LNCAP (cell line): Measurements from ENCODE around the gene TLNRD1.

Experiments
- TF ChIP-seq, protein P1 (sequence below): fragments of 450-650 bp; IDR thresholded peaks from 2 replicates; pipeline ENCODE4 v1.5.1; 2017; ENCODE audit warnings: mild to moderate bottlenecking

Gene TLNRD1

DNA sequence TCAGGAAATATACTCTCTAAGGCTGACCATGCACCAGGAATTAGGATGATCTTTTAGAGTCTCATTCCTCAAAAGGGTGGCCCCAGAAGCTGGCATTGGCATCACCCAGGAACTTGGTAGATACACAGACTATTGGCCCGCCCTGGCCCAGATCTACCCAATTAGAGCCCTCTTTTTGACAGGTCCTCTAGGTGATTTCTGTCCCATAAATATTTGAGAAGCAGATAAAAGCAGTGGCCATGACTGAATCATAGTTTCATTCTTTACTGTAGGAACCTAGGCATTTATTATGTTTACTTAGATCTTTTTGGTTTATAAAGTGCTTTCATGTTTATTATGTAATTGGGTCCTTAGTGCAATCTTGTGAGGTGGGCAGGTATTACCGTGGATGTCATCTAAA, 7.6 kb downstream of the TLNRD1 start:
- TF ChIP-seq, protein P1, sequence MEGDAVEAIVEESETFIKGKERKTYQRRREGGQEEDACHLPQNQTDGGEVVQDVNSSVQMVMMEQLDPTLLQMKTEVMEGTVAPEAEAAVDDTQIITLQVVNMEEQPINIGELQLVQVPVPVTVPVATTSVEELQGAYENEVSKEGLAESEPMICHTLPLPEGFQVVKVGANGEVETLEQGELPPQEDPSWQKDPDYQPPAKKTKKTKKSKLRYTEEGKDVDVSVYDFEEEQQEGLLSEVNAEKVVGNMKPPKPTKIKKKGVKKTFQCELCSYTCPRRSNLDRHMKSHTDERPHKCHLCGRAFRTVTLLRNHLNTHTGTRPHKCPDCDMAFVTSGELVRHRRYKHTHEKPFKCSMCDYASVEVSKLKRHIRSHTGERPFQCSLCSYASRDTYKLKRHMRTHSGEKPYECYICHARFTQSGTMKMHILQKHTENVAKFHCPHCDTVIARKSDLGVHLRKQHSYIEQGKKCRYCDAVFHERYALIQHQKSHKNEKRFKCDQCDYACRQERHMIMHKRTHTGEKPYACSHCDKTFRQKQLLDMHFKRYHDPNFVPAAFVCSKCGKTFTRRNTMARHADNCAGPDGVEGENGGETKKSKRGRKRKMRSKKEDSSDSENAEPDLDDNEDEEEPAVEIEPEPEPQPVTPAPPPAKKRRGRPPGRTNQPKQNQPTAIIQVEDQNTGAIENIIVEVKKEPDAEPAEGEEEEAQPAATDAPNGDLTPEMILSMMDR, result no peak

DNA sequence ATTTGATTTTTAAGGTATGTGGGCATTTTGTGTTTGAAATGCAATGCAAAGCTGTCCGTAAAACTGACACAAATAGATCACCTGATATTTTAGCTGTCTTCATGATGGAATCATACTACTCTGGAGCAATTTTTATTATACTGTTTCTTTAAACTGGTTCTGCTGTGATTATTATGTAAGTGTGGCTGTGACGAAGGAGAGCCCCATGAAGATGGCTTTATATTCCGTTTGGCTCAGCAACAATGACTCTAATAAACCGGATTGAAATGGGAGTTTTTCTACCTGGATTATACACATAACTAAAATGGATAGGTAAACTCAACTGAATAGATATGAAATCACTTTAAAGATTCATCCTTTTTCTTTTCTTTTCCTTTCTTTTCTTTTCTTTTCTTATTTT, 9.4 kb downstream of the TLNRD1 start:
- TF ChIP-seq, protein P1, result no peak

DNA sequence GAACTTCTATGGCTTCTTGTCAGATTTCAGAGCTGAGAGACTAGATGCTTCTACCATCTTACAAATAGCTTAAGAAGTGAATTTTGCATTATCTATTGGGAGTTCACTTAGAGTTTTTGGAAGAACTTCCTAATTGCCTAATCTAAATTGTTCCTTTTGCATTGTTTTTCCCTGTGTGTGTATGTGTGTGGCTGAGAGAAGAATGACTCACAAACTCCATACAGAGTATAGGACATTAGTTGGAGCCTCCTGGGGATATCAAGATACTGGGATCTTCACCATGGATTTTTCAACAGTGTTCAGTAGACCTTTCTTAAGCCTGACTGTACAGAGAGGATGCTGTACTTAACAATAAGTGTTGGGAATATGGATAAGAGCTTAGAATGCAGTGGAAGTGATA, 10.9 kb downstream of the TLNRD1 start:
- TF ChIP-seq, protein P1, result no peak

DNA sequence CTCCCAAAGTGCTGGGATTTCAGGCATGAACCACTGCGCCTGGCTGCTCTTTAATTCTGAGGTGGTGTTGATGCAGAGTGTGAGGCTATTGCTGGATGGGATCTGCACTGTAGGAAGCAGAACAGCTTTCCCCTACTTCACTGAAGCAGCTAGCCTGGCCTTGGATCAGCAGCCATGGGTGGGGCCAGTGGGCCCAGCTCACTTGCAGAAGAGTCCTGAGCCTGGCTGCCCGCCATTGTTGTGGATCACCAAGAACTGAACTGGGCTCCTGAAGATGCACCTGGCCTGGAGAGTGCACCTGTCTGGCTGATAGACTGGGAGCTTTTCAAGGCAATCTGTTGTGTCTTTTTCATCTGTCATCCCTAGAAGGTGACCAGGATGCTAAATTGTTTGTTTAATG, 11.9 kb downstream of the TLNRD1 start:
- TF ChIP-seq, protein P1, result no peak

DNA sequence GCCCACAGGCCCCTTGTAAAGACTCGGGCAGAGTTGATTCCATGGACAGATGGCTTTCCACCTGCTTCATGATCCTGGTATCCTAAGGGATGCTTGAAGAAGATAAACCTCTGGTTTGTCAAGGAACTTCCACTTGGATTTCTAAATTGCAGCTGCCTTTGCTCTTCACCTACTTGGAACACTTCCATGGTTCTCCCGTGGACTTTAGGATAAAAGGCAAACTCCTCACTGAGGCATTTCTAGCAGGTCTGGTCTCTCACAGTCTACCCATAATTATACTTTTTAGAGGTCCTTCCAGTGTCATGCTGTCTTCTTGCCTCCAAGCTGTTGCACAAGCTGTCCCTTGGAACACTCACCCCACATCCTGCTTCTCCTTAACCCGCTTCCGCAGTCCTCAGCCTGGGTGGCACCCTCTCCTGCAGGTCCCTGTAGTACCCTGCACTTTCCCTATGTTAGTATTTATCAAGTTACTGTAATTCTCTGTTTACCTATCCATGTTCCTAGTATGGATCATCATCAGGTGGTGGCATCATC, 12.7 kb downstream of the TLNRD1 start:
- TF ChIP-seq, protein P1, result no peak

DNA sequence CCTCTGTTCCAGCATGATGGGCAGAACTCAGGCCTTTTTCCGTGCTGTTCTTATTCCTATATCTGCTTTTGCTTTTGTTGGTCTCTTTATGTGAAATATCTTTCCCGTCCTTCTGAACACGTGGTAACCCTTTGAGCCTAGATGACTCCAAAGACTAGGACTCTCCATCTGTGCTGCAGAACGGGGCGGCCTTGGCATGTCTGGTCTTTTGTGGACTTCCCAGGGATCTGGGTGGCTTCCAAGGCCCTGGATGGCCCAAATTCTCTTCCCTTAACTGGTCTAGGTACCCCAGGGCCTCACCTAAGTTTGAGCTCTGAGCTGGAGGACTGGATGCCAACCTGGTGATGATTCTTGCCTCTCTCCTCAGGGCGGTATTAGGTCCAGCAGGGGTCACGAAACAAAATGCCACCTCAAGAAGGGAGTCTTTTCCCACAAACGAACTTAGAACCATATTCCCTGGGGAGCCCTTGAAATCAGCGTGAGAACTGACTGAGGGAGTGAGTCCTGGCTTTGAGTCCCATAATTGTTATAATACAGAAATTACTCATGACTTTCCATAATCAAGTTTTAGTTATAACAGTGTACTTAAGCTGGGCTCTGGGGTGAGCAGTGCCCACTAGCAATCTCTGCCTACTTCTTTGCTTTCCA, 13.8 kb downstream of the TLNRD1 start:
- TF ChIP-seq, protein P1, result no peak

DNA sequence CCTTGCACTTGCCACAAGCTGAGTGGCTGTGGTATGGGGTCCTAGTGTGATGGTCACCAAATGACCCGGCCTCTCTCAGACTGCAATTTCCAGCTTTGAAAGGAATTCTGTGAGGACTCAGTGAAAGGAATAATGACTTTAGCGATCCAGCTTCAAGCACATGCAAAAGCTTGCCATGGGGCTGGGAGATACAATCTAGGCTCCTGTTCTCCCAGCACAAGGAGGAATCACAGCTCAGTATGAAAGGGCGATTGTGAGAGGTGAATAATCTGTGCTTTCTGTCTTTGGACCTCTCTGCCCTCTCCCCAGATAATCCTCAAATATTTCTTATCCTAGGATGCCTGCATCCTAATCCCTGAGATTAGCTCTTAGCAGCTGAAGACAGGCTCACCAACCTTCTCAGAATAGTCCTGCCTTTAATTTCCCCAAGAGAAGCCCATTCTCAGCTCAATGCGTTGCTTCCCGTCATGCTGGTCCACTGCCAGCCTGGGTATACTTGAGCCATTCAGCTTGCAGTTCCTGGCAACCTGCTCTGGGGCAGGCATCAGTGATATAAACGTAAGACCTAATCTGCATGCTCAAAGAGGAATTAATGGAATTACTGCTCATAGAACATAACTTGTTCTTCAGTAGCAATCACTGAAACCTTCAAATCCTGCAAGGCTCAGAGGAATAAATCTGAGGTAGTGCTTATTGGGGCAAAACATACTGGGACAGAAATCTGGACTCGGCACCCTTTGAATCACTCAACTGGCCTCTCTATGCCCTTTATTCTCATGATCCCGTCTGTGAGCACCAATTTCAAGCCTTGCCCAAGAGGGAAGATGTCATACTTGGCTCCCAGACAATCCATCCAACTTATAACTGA, 15.1 kb downstream of the TLNRD1 start:
- TF ChIP-seq, protein P1, result no peak
